Measurements from ENCODE around the gene MEX3B. TPM values are rescaled to one million over a fixed set of nuclear protein-coding genes. Genes with fewer than 3 reads are reported as not detected.
A peak's percentile ranks its signal among the peaks of the same experiment; 100 is the strongest.

MEX3B gene
- total and polyA plus RNA-seq, 7 donors = 0.23 to 5.8 (median 3.5) TPM

- TF ChIP-seq POLR2AphosphoS5 (IDR thresholded peaks at IDR 0.05) = peak; percentile 7 to 57 (median 42)
- TF ChIP-seq EP300 (IDR thresholded peaks at IDR 0.05) = no peak
- Histone ChIP-seq H3K4me3 (peak overlapping the region; percentile 73 to 96 (median 87)), H3K27ac (peak overlapping the region; percentile 98), H3K4me1 (peaks cover 0 to 47% (median 34%) of the 10 kb centered on the region in 4 donors), H3K27me3 (no peaks in the 10 kb centered on the region), H3K36me3 (no peaks in the 10 kb centered on the region), H3K9me3 (no peaks in the 10 kb centered on the region)
- intact Hi-C loops (cut with DNase I) = loop anchor here (5.0 to 10.0 kb wide), 4 partner anchors 157 to 1050 kb away; partner anchors contain the start of gene STARD5
- DNase-seq = peak; percentile 79
- 1% methylated on average over 54 of the region's 54 CpGs for WGBS, 2 donors
Observed at GRCh38 chr15:82044373-82045178, 1.2 kb downstream of the MEX3B start.

DNA sequence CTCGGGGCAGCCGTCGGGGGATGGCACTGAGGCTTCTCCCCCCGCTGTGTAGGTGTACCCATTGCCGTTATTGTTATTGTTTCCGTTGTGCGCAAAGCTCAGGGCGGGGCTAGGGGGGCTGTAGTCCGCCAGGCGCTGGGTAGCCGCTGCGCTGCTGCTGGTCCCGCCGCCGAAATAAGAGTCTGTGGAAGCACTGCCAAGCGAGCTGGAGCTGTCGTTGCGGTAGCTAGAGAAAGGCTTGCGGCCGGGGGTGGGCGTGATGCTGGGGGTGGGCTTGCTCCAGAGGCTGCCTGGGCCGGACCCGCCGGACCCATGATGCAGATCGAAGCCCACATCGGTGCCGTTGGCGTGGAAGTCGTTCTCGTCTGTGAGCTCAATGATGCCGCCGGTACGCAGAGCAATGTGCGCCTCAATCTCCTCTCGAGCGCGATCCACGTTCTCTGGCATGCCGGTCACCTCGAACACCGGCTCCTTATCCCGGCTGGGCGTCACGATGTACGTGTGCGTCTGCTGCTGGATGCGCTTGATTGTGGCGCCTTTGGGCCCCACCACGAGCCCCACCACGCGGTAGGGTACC lies 1.9 kb downstream of the MEX3B start:
- Histone ChIP-seq H3K27ac (peak overlapping the region; percentile 98), H3K9me3 (no peaks in the 10 kb centered on the region), H3K27me3 (no peaks in the 10 kb centered on the region), H3K4me3 (peak overlapping the region; percentile 73 to 96 (median 87)), H3K36me3 (no peaks in the 10 kb centered on the region), H3K4me1 (peaks cover 0 to 47% (median 34%) of the 10 kb centered on the region in 4 donors)
- 43% methylated on average over 51 of the region's 51 CpGs for WGBS, 2 donors
- no peak for TF ChIP-seq POLR2A (IDR thresholded peaks at IDR 0.05)
- TF ChIP-seq EP300 (IDR thresholded peaks at IDR 0.05) = no peak
- TF ChIP-seq CTCF (IDR thresholded peaks at IDR 0.05) = no peak
- peak; percentile 73 for DNase-seq
- intact Hi-C loops (cut with DNase I) = loop anchor here (10.0 kb wide), 2 partner anchors 499 to 1049 kb away; no protein-coding TSS in a partner anchor

- H3K27me3 ChIP-seq = no peaks in the 10 kb centered on the region
Observed at GRCh38 chr15:82043130-82043673, 2.6 kb downstream of the MEX3B start.

DNA sequence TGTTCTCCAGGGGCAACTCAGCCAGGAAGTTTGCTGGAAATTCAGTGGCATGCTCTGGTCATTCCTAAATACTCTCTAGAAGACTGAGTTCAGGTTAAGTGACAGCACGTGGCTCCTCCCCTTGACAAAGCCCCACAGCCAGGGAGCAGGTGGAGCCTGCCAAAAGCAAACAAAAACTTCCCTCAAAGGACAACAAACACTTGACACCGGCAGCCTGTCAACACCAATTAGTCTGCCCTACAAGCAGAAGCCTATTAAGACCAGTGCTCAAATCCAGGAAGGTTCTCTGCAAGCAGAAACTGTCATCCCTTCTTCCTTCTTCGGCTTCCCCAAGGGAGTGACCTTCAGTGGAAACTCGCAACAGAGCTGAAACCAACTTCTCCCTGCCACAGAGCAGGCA lies 5.0 kb downstream of the MEX3B start:
- no peaks in the 10 kb centered on the region for H3K36me3 ChIP-seq
- intact Hi-C loops (cut with DNase I) = loop anchor here (10.0 kb wide), 2 partner anchors 496 to 1046 kb away; no protein-coding TSS in a partner anchor
- TF ChIP-seq EP300 (IDR thresholded peaks at IDR 0.05) (no peak), CTCF (IDR thresholded peaks at IDR 0.05) (no peak), POLR2AphosphoS5 (IDR thresholded peaks at IDR 0.05) (no peak), POLR2A (IDR thresholded peaks at IDR 0.05) (no peak)
- DNase-seq = no peak
- H3K4me1 ChIP-seq = peaks cover 0 to 38% (median 26%) of the 10 kb centered on the region in 4 donors
- H3K4me3 ChIP-seq = no peak overlapping the region
- 13 to 54% methylated on average over 4 of the region's 4 CpGs for WGBS, 2 donors
- no peaks in the 10 kb centered on the region for H3K9me3 ChIP-seq
- H3K27me3 ChIP-seq = no peaks in the 10 kb centered on the region
- peak overlapping the region in 3 of 4 donors; percentile 22 to 56 (median 38) for H3K27ac ChIP-seq

More at GRCh38 chr15:82043130-82043673, 2.6 kb downstream of the MEX3B start:
- 83 to 93% methylated on average over 47 of the region's 47 CpGs for WGBS, 2 donors
- Histone ChIP-seq H3K4me3 (peak overlapping the region; percentile 73 to 96 (median 87)), H3K36me3 (no peaks in the 10 kb centered on the region), H3K4me1 (peaks cover 0 to 47% (median 34%) of the 10 kb centered on the region in 4 donors), H3K9me3 (no peaks in the 10 kb centered on the region), H3K27ac (peak overlapping the region in 3 of 4 donors; percentile 98)
- TF ChIP-seq POLR2AphosphoS5 (IDR thresholded peaks at IDR 0.05) (no peak), CTCF (IDR thresholded peaks at IDR 0.05) (no peak), EP300 (IDR thresholded peaks at IDR 0.05) (no peak), POLR2A (IDR thresholded peaks at IDR 0.05) (no peak)
- intact Hi-C loops (cut with DNase I) = loop anchor here (10.0 kb wide), 2 partner anchors 498 to 1048 kb away; no protein-coding TSS in a partner anchor
- DNase-seq = peak; percentile 66
